OCI-LY1 (cell line): ENCODE results near the gene ZNF521.
A peak's percentile ranks its signal among the peaks of the same experiment; 100 is the strongest.

Experiments used
- H2AFZ ChIP-seq: fragments of 200-600 bp; sonication (generic), shearing (Covaris generic); 2 replicates; pipeline ENCODE4 v1.6.0; 2014; ENCODE audit warnings: antibody characterized with exemption, mild to moderate bottlenecking, low read length
- H3F3A ChIP-seq: fragments of 200-600 bp; sonication (generic), shearing (Covaris generic); 2 replicates; pipeline ENCODE4 v1.6.0; 2014; ENCODE audit warnings: mild to moderate bottlenecking, antibody characterized with exemption, low read length, moderate library complexity; ENCODE audit not compliant: insufficient read depth
- H3K27ac ChIP-seq: fragments of 200-600 bp; sonication (generic); 2 replicates; pipeline ENCODE4 v1.5.1; 2014; ENCODE audit warnings: low read length, mixed run types, mild to moderate bottlenecking, low read depth; ENCODE audit not compliant: poor library complexity, severe bottlenecking
- H3K27me3 ChIP-seq: fragments of 200-600 bp; sonication (generic); 2 replicates; pipeline ENCODE4 v1.6.0; 2014; ENCODE audit warnings: antibody characterized with exemption, mild to moderate bottlenecking, low read length, moderate library complexity; ENCODE audit not compliant: insufficient read depth
- H3K36me3 ChIP-seq: fragments of 200-600 bp; sonication (generic); 2 replicates; pipeline ENCODE4 v1.6.1; 2014; ENCODE audit warnings: mild to moderate bottlenecking, antibody characterized with exemption, low read length, moderate library complexity, mixed read lengths; ENCODE audit not compliant: insufficient read depth
- H3K4me1 ChIP-seq: fragments of 200-600 bp; sonication (generic); 2 replicates; pipeline ENCODE4 v1.5.1; 2014; ENCODE audit warnings: mild to moderate bottlenecking, low read length, moderate library complexity; ENCODE audit not compliant: insufficient read depth, severe bottlenecking
- H3K4me2 ChIP-seq: fragments of 200-600 bp; sonication (generic), shearing (Covaris generic); 2 replicates; pipeline ENCODE4 v1.6.1; 2014; ENCODE audit warnings: low read length
- H3K4me3 ChIP-seq: fragments of 200-600 bp; sonication (generic); 2 replicates; pipeline ENCODE4 v1.5.1; 2014; ENCODE audit warnings: low read length, low read depth, mild to moderate bottlenecking, mixed read lengths; ENCODE audit not compliant: poor library complexity, severe bottlenecking
- H3K79me2 ChIP-seq: fragments of 200-600 bp; shearing (Covaris generic); 2 replicates; pipeline ENCODE4 v1.6.1; 2016; ENCODE audit warnings: mixed run types, low read length, mixed read lengths; ENCODE audit not compliant: insufficient read depth
- H3K9ac ChIP-seq: fragments of 200-600 bp; sonication (generic), shearing (Covaris generic); 2 replicates; pipeline ENCODE4 v1.6.1; 2014; ENCODE audit warnings: mild to moderate bottlenecking, low read length, mixed read lengths
- H3K9me2 ChIP-seq: fragments of 200-600 bp; sonication (generic), shearing (Covaris generic); 2 replicates; pipeline ENCODE4 v1.6.1; 2014; ENCODE audit warnings: low read depth, mild to moderate bottlenecking, low read length, mixed read lengths
- H3K9me3 ChIP-seq: fragments of 200-600 bp; shearing (Covaris generic); 2 replicates; pipeline ENCODE4 v1.6.1; 2014; ENCODE audit warnings: low read length, mixed read lengths
- H4K20me1 ChIP-seq: fragments of 200-600 bp; sonication (generic), shearing (Covaris generic); 2 replicates; pipeline ENCODE4 v1.6.0; 2016; ENCODE audit warnings: mild to moderate bottlenecking, low read length; ENCODE audit not compliant: insufficient read depth
- CTCF ChIP-seq: fragments of 200-600 bp; sonication (generic), shearing (Covaris generic); IDR thresholded peaks from 2 replicates; pipeline ENCODE4 v1.5.1; 2017; ENCODE audit warnings: mild to moderate bottlenecking, antibody characterized with exemption, low read length, moderate library complexity, mixed read lengths
- EZH2 ChIP-seq: fragments of 200-600 bp; sonication (generic), shearing (Covaris generic); IDR thresholded peaks from 2 replicates; pipeline ENCODE4 v1.8.0; 2017; ENCODE audit warnings: borderline replicate concordance, mixed run types, mild to moderate bottlenecking, antibody characterized with exemption, low read length, moderate library complexity, mixed read lengths

The ZNF521 gene

GRCh38 chr18:25067275-25068025, 284.5 kb downstream of the ZNF521 start:
- peaks cover 6% of the 10 kb centered on the region for H3K4me1 ChIP-seq
- H3K79me2 ChIP-seq, result no peaks in the 10 kb centered on the region
- TF ChIP-seq EZH2, result no peak
- no peak for TF ChIP-seq CTCF
- no peak overlapping the region for H2AFZ ChIP-seq
- H3K4me3 ChIP-seq, result no peak overlapping the region
- H3K27ac ChIP-seq, result no peak overlapping the region
- no peaks in the 10 kb centered on the region for H3F3A ChIP-seq
- no peaks in the 10 kb centered on the region for H3K27me3 ChIP-seq
- H3K9ac ChIP-seq, result no peak overlapping the region
- no peaks in the 10 kb centered on the region for H3K36me3 ChIP-seq
- H4K20me1 ChIP-seq, result no peaks in the 10 kb centered on the region
- H3K9me3 ChIP-seq, result no peaks in the 10 kb centered on the region
- no peak overlapping the region for H3K4me2 ChIP-seq
- H3K9me2 ChIP-seq, result no peaks in the 10 kb centered on the region

- H3K27me3 ChIP-seq, result no peaks in the 10 kb centered on the region
- H3K9ac ChIP-seq, result no peak overlapping the region
- no peaks in the 10 kb centered on the region for H3K79me2 ChIP-seq
- H3K4me1 ChIP-seq, result peaks cover 6% of the 10 kb centered on the region
- H3K36me3 ChIP-seq, result no peaks in the 10 kb centered on the region
- no peaks in the 10 kb centered on the region for H3F3A ChIP-seq
- no peaks in the 10 kb centered on the region for H4K20me1 ChIP-seq
- no peak overlapping the region for H3K27ac ChIP-seq
- TF ChIP-seq CTCF, result no peak
- H3K9me3 ChIP-seq, result no peaks in the 10 kb centered on the region
- H3K9me2 ChIP-seq, result no peaks in the 10 kb centered on the region
- no peak overlapping the region for H2AFZ ChIP-seq
- no peak overlapping the region for H3K4me2 ChIP-seq
- no peak overlapping the region for H3K4me3 ChIP-seq
These were observed 285.4 kb downstream of the ZNF521 start for GRCh38 chr18:25066516-25066915.

DNA sequence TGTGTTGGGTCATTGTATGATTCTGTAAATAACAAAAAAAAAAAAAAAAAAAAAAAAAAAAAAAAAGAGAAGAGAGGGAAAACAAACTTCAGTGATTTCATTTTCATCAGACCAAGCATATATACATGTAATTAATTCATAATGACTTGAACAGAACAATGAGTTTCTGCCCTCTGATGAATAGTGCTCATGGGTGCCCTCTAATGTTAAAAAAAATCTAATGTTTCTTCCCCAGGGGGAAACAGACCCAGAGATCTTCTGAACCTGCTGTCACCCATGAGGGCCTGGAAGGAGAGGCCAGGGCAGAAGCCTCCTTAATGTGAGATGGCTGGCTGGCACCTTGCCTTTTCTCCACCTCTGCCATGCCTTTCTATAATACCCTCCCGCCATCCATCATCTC, 289.2 kb downstream of the ZNF521 start:
- Histone ChIP-seq H3K27ac (no peak overlapping the region), H4K20me1 (no peaks in the 10 kb centered on the region), H3K9me2 (no peaks in the 10 kb centered on the region), H3K9ac (no peak overlapping the region), H3K4me1 (peaks cover 15% of the 10 kb centered on the region), H2AFZ (no peak overlapping the region), H3F3A (no peaks in the 10 kb centered on the region), H3K9me3 (no peaks in the 10 kb centered on the region), H3K27me3 (no peaks in the 10 kb centered on the region), H3K79me2 (no peaks in the 10 kb centered on the region), H3K36me3 (no peaks in the 10 kb centered on the region), H3K4me3 (no peak overlapping the region), H3K4me2 (no peak overlapping the region)
- peak; percentile 37; the same call in 1 of the 2 replicates for TF ChIP-seq CTCF
- TF ChIP-seq EZH2, result no peak
